Liver (tissue), 9 donors: ENCODE data around the gene TTC28. TPM values are rescaled to one million over a fixed set of nuclear protein-coding genes. Genes with fewer than 3 reads are reported as not detected.

Experiments used
- DNase-seq: peaks from one replicate; pipeline ENCODE4 v3.0.0-alpha.2; 2017; ENCODE audit warnings: low spot score
- H3K27ac ChIP-seq, 2 donors: one replicate each; pipeline ENCODE4 v1.7.0; 2013; ENCODE audit warnings: inconsistent platforms in 2 of 2, low read length in 2 of 2, control low read depth in 1 of 2, low read depth in 1 of 2, mild to moderate bottlenecking in 1 of 2
- H3K27me3 ChIP-seq, 4 donors: one replicate each; pipeline versions ENCODE4 v1.6.1 to v1.7.0; 2013; ENCODE audit warnings: low read length in 3 of 4, inconsistent platforms in 1 of 4, mild to moderate bottlenecking in 1 of 4, moderate library complexity in 1 of 4; ENCODE audit not compliant: control insufficient read depth in 4 of 4, insufficient read depth in 4 of 4
- H3K36me3 ChIP-seq, 4 donors: one replicate each; pipeline versions ENCODE4 v1.6.1 to v1.7.0; 2013; ENCODE audit warnings: low read length in 3 of 4, mild to moderate bottlenecking in 3 of 4, low read depth in 1 of 4, moderate library complexity in 1 of 4; ENCODE audit not compliant: control insufficient read depth in 4 of 4, insufficient read depth in 3 of 4
- H3K4me1 ChIP-seq, 4 donors: one replicate each; pipeline versions ENCODE4 v1.6.1 to v1.7.0; 2013; ENCODE audit warnings: low read length in 3 of 4, mild to moderate bottlenecking in 3 of 4, moderate library complexity in 1 of 4; ENCODE audit not compliant: control insufficient read depth in 4 of 4, insufficient read depth in 4 of 4
- H3K4me3 ChIP-seq, 3 donors: one replicate each; pipeline versions ENCODE4 v1.6.1 to v1.7.0; 2013; ENCODE audit warnings: low read length in 3 of 3, control low read depth in 1 of 3, low read depth in 1 of 3, mild to moderate bottlenecking in 1 of 3
- H3K9ac ChIP-seq, 2 donors: one replicate each; pipeline ENCODE4 v1.7.0; 2013; ENCODE audit warnings: low read length in 2 of 2, mild to moderate bottlenecking in 2 of 2, moderate library complexity in 2 of 2, control low read depth in 1 of 2, low read depth in 1 of 2
- H3K9me3 ChIP-seq, 4 donors: one replicate each; pipeline versions ENCODE4 v1.6.1 to v1.7.0; 2013; ENCODE audit warnings: low read length in 3 of 4; ENCODE audit not compliant: control insufficient read depth in 4 of 4
- EGR1 ChIP-seq, 2 donors: IDR thresholded peaks; 2 replicates each; pipeline ENCODE4 v1.6.1; 2016 to 2018; ENCODE audit warnings: antibody characterized with exemption in 2 of 2, low read depth in 2 of 2
- FOXA2 ChIP-seq: IDR thresholded peaks from 2 replicates; pipeline ENCODE4 v1.6.1; 2016; ENCODE audit warnings: antibody characterized with exemption
- HNF4A ChIP-seq, 2 donors: conservative IDR thresholded peaks; 2 replicates each; pipeline ENCODE4 v1.6.1; 2016; ENCODE audit warnings: antibody characterized with exemption in 2 of 2, mild to moderate bottlenecking in 2 of 2
- HNF4G ChIP-seq: IDR thresholded peaks from 2 replicates; pipeline ENCODE4 v1.6.1; 2016; ENCODE audit warnings: antibody characterized with exemption
- JUND ChIP-seq, 2 donors: IDR thresholded peaks; 2 replicates each; pipeline ENCODE4 v1.6.1; 2016; ENCODE audit warnings: antibody characterized with exemption in 2 of 2
- NR2F2 ChIP-seq: IDR thresholded peaks from 2 replicates; pipeline ENCODE4 v1.6.1; 2016; ENCODE audit warnings: antibody characterized with exemption
- RAD21 ChIP-seq, 2 donors: IDR thresholded peaks; 2 replicates each; pipeline ENCODE4 v1.6.1; 2016; ENCODE audit warnings: antibody characterized with exemption in 2 of 2, mild to moderate bottlenecking in 2 of 2
- RXRA ChIP-seq, 2 donors: IDR thresholded peaks; 2 replicates each; pipeline ENCODE4 v1.6.1; 2017 to 2018; ENCODE audit warnings: antibody characterized with exemption in 2 of 2, mild to moderate bottlenecking in 1 of 2
- SP1 ChIP-seq: IDR thresholded peaks from 2 replicates; pipeline ENCODE4 v1.6.1; 2018; ENCODE audit warnings: antibody characterized with exemption, mild to moderate bottlenecking
- TAF1 ChIP-seq: conservative IDR thresholded peaks from 2 replicates; pipeline ENCODE4 v1.6.1; 2016; ENCODE audit warnings: antibody characterized with exemption, mild to moderate bottlenecking
- YY1 ChIP-seq: IDR thresholded peaks from 2 replicates; pipeline ENCODE4 v1.6.1; 2016; ENCODE audit warnings: antibody characterized with exemption, mild to moderate bottlenecking
- WGBS: extraction: QIAGEN DNeasy Blood & Tissue Kit; methylation state at CpG from one replicate; pipeline ENCODE4 v1.1.7; 2013; 5-methylcytosine and 5-hydroxymethylcytosine counted together
- polyA plus RNA-seq, 2 donors: library from polyadenylated mRNA; stranded (reverse) in 1 of 2; unstranded in 1 of 2; fragments of 200-250 nt in 1 of 2; fragments of >200 nt in 1 of 2; fragmentation: Nextera tagmentation in 1 of 2; extraction: Ambion mirVana in 1 of 2; gene quantifications; one replicate each; pipeline versions ENCODE4 v1.2.1 to v1.2.3, GENCODE V29; 2013 to 2015
- total RNA-seq, 2 donors: library from RNA; depleted of rRNA; stranded (reverse); fragments of >200 nt; gene quantifications; one replicate each; pipeline ENCODE4 v1.2.3, GENCODE V29; 2014
- TF ChIP-seq, protein P1 (sequence below): IDR thresholded peaks from 2 replicates; pipeline ENCODE4 v1.6.1; 2016; ENCODE audit warnings: antibody characterized with exemption, mild to moderate bottlenecking
- TF ChIP-seq, protein P2 (sequence below): IDR thresholded peaks from 2 replicates; pipeline ENCODE4 v1.6.1; 2016; ENCODE audit warnings: antibody characterized with exemption
- TF ChIP-seq, protein P3 (sequence below): IDR thresholded peaks from 2 replicates; pipeline ENCODE4 v1.6.1; 2016; ENCODE audit warnings: antibody characterized with exemption
- TF ChIP-seq, protein P4 (sequence below): fragments of 150-350 bp; IDR thresholded peaks from 2 replicates; pipeline ENCODE4 v1.5.1; 2017; ENCODE audit warnings: improper control_type of control experiment, low read depth, low read length; ENCODE audit not compliant: missing input control
- donor health status: healthy.
- donor health status: healthy.
- donor health status: healthy.
- donor health status: healthy.
- donor health status: healthy.

TTC28 gene
- total and polyA plus RNA-seq, 4 donors: 4.2 to 19.4 (median 5.9) TPM

DNA sequence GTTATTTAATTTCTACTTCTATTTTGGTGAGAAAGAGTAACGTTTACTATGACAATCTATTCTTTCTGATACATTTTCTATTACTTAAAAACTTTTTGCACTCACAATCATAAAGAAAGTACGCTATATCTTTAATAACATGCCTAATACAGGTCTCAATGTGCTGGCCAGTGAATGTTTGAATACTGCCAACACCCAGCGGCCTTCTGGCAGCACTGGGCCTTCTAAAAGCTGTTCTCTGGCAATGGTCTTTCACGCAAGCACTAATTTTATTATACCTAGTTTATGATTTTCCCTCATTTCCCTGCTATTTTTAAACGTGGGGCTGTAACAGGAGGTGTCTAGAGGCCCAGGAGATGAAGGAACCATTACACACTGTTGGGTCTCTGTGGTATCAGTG lies 410.8 kb downstream of the TTC28 start:
- 88% methylated on average over 5 of the region's 5 CpGs for WGBS
- TF ChIP-seq HNF4A (conservative IDR thresholded peaks at IDR 0.05) (no peak), RXRA (IDR thresholded peaks at IDR 0.05) (no peak), NR2F2 (no peak), HNF4G (no peak)
- TF ChIP-seq, protein P1, sequence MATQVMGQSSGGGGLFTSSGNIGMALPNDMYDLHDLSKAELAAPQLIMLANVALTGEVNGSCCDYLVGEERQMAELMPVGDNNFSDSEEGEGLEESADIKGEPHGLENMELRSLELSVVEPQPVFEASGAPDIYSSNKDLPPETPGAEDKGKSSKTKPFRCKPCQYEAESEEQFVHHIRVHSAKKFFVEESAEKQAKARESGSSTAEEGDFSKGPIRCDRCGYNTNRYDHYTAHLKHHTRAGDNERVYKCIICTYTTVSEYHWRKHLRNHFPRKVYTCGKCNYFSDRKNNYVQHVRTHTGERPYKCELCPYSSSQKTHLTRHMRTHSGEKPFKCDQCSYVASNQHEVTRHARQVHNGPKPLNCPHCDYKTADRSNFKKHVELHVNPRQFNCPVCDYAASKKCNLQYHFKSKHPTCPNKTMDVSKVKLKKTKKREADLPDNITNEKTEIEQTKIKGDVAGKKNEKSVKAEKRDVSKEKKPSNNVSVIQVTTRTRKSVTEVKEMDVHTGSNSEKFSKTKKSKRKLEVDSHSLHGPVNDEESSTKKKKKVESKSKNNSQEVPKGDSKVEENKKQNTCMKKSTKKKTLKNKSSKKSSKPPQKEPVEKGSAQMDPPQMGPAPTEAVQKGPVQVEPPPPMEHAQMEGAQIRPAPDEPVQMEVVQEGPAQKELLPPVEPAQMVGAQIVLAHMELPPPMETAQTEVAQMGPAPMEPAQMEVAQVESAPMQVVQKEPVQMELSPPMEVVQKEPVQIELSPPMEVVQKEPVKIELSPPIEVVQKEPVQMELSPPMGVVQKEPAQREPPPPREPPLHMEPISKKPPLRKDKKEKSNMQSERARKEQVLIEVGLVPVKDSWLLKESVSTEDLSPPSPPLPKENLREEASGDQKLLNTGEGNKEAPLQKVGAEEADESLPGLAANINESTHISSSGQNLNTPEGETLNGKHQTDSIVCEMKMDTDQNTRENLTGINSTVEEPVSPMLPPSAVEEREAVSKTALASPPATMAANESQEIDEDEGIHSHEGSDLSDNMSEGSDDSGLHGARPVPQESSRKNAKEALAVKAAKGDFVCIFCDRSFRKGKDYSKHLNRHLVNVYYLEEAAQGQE: no peak
- TF ChIP-seq, protein P2, sequence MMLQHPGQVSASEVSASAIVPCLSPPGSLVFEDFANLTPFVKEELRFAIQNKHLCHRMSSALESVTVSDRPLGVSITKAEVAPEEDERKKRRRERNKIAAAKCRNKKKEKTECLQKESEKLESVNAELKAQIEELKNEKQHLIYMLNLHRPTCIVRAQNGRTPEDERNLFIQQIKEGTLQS: no peak
- H3K27me3 ChIP-seq: no peaks in the 10 kb centered on the region

DNA sequence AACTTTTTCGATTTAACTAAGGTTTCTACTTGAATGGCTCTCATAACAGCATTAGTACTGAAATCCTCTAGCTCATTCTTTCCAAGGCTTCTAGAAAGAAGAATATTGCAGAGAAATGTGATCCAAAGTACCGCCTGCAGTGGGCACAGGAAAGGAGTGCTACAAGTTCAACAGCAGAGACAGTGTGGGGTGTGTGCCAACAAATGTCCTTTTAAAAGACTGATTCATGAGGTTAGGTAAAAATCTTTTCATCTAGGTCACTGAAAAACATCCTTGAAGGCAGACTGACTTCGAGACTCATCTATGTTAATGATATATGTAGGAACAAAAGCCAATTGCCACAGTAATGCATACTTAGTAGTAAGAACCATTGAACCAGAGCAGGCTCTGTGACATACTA lies 411.5 kb downstream of the TTC28 start:
- Histone ChIP-seq H3K36me3 (no peaks in the 10 kb centered on the region), H3K9ac (no peak overlapping the region), H3K9me3 (no peaks in the 10 kb centered on the region), H3K4me3 (no peak overlapping the region), H3K4me1 (peaks cover 0 to 2% (median 0%) of the 10 kb centered on the region in 4 donors), H3K27me3 (no peaks in the 10 kb centered on the region), H3K27ac (no peak overlapping the region)
- no peak for TF ChIP-seq FOXA2
- TF ChIP-seq, protein P1: no peak
- TF ChIP-seq YY1: no peak
- TF ChIP-seq, protein P3, sequence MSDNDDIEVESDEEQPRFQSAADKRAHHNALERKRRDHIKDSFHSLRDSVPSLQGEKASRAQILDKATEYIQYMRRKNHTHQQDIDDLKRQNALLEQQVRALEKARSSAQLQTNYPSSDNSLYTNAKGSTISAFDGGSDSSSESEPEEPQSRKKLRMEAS: no peak
- no peak for TF ChIP-seq TAF1
- no peak for TF ChIP-seq SP1
- TF ChIP-seq, protein P4, sequence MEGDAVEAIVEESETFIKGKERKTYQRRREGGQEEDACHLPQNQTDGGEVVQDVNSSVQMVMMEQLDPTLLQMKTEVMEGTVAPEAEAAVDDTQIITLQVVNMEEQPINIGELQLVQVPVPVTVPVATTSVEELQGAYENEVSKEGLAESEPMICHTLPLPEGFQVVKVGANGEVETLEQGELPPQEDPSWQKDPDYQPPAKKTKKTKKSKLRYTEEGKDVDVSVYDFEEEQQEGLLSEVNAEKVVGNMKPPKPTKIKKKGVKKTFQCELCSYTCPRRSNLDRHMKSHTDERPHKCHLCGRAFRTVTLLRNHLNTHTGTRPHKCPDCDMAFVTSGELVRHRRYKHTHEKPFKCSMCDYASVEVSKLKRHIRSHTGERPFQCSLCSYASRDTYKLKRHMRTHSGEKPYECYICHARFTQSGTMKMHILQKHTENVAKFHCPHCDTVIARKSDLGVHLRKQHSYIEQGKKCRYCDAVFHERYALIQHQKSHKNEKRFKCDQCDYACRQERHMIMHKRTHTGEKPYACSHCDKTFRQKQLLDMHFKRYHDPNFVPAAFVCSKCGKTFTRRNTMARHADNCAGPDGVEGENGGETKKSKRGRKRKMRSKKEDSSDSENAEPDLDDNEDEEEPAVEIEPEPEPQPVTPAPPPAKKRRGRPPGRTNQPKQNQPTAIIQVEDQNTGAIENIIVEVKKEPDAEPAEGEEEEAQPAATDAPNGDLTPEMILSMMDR: no peak
- TF ChIP-seq EGR1 (IDR thresholded peaks at IDR 0.05; ENCODE audit: low read depth in 2 of 2): no peak
- TF ChIP-seq, protein P2: no peak
- no peak for TF ChIP-seq JUND (IDR thresholded peaks at IDR 0.05)
- no peak for TF ChIP-seq NR2F2
- TF ChIP-seq RAD21 (IDR thresholded peaks at IDR 0.05): no peak
- no peak for DNase-seq
- 90% methylated on average over 3 of the region's 3 CpGs for WGBS

More for the DNA sequence above, 410.8 kb downstream of the TTC28 start:
- Histone ChIP-seq H3K36me3 (no peaks in the 10 kb centered on the region), H3K9ac (no peak overlapping the region), H3K4me3 (no peak overlapping the region), H3K9me3 (no peaks in the 10 kb centered on the region), H3K4me1 (peaks cover 0 to 2% (median 0%) of the 10 kb centered on the region in 4 donors), H3K27ac (no peak overlapping the region)
- no peak for DNase-seq
